Measurements from ENCODE around the gene SORBS1.

- no peak for TF ChIP-seq ZBTB49 (CRISPR knock-in tag; IDR thresholded peaks at IDR 0.05; ENCODE audit: borderline replicate concordance)
- no peak for TF ChIP-seq SP2 (IDR thresholded peaks at IDR 0.05; ENCODE audit: extremely low read depth, low read depth, low read length, poor library complexity, severe bottlenecking)
- TF ChIP-seq CTCF (IDR thresholded peaks at IDR 0.05 in 2 of 3, conservative IDR thresholded peaks at IDR 0.05 in 1 of 3; ENCODE audit: insufficient read depth in 2 of 3, low read depth in 1 of 3, low read length in 3 of 3), result no peak
- no peak for TF ChIP-seq HNRNPLL (IDR thresholded peaks at IDR 0.05; ENCODE audit: low read depth, low read length, poor library complexity, severe bottlenecking)
- no peak for TF ChIP-seq CEBPB (tag; IDR thresholded peaks at IDR 0.05)
- TF ChIP-seq ZBTB26 (CRISPR knock-in tag; IDR thresholded peaks at IDR 0.05), result no peak
- no peak for TF ChIP-seq ZNF3 (CRISPR knock-in tag; IDR thresholded peaks at IDR 0.05)
- no peak for TF ChIP-seq CBX8 (IDR thresholded peaks at IDR 0.05; ENCODE audit: borderline replicate concordance, extremely low read depth, low read depth, low read length, poor library complexity, severe bottlenecking)
- no peak for TF ChIP-seq FOSL1 (tag; conservative IDR thresholded peaks at IDR 0.05)
- TF ChIP-seq HDAC2 (IDR thresholded peaks at IDR 0.05), result no peak
- TF ChIP-seq ZC3H11A (IDR thresholded peaks at IDR 0.05; ENCODE audit: low read depth, low read length), result no peak
Measured at GRCh38 chr10:95404462-95404858, 156.7 kb downstream of the SORBS1 start.
